HG02678 (cell line): ENCODE measurements around the gene MDN1.

ENCODE experiments used
- ATAC-seq: cut with Tn5 transposase; IDR thresholded peaks from one replicate; pipeline ENCODE4 v1.9.1; 2021; ENCODE audit warnings: mild to moderate bottlenecking, moderate library complexity; ENCODE audit not compliant: unreplicated experiment

Gene MDN1

DNA sequence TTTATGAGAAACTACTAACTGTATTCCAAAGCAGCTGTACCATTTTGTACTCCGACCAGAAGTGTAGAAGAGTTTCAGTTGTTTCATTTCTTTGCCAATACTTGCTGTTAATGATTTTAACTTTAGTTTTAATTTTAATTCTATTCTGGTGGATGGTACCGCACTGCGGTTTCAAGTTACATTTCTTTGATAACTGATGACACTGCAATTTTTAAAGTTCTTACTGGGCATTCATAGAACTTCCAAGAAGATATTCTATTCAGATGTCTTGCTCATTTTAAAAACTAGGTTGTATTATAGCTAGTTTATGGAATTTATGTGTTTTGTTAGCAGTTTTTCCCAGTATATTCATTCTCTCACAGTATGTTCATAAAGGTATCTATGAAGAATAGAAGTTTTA lies 117.2 kb downstream of the MDN1 start:
- ATAC-seq: no peak

DNA sequence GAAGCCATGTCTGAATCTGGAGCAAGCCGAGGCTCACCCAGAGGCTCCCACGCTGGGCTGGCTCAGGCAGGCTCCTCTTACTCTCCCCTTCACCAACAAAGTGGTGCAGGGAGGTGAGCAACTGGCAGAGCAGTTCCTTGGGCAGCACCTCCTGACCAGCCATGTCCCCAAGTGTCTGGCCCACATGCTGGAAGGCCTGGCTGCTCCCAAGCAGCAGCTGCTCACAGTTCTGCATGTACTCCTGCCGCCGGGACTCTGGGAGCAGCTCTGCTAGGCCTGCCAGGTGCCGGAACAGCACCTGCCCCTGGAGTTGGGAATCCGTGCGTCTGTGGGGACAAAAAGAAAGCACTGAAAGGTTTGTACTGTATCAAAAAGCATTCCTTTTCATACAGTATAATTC lies 123.9 kb downstream of the MDN1 start:
- no peak for ATAC-seq

- no peak for ATAC-seq
These were observed 125.2 kb downstream of the MDN1 start for GRCh38 chr6:89694428-89694827.

DNA sequence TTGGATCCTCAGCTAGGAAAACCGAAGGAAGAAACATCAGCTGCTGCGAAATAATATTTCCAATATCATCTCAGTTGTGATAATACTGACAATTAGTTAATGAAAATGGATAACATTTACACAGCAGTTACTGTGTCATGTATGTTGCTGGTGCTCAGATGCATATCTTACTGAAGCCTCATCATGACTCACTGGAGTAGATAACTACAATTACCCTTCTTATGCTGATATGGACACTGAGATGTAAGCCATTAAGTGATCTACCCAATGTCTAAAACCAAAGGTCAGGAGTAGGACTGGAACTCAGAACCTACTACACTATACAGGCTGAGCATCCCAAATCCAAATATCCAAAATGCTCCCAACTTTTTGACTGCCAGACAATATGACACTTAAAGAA lies 126.4 kb downstream of the MDN1 start:
- no peak for ATAC-seq

DNA sequence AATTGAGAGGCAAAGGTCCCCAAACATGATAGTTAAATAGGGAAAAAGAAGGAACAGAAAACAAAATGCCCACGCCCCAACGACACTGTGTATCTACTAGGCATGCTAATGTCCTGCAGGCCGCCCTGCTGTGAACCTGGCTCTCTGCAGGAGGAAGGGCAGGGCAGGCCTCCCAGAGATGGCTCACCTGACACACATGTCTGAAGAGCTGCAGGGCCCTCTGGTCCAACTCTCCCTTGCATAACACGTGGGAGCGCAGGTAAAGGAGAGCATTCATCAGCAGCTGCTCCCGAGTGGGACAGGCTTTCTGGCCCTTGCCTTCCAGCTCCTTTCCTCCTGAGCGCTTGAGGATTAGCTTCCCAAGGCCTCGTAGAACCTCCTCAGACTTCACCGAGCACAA lies 127.3 kb downstream of the MDN1 start:
- ATAC-seq: no peak

DNA sequence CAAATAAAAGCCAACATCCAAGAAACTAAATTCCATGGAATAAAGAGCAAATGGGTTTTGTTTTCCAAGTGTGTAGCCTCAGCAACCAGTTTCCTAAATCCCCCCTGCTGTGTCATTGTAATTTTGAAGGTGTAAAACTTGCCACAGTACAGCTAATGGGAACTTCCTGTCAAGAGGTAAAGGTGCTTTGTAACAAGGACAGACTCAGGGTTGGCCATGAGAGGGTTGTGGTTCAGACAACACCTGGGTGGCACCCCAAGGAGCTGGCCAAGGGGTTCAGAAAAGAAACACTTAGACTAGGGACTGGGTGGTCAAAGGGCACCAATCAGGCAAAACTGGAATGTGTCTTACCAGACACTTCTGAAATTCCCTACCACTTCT lies 128.7 kb downstream of the MDN1 start:
- no peak for ATAC-seq

DNA sequence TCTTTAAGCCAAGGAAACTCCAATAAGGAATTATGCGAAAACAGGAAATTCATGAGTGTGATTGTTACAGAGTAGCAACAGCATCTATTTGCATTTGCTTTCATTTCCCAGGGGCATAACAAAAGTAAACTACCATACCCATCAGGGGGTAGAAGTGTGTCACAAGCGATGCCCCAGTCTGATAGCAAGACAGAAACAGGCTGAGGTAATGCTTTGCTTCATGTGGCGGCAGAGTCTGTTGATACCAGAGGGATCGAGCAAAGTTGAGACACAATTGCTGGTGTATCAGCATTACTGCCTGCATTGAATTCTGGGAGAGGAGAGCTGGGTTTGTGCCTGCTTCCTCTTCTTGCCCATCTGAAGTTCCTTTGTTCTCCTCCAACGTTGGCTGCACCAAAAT lies 129.9 kb downstream of the MDN1 start:
- ATAC-seq: no peak

GRCh38 chr6:89688328-89688727 lies 131.3 kb downstream of the MDN1 start:
- ATAC-seq: no peak

DNA sequence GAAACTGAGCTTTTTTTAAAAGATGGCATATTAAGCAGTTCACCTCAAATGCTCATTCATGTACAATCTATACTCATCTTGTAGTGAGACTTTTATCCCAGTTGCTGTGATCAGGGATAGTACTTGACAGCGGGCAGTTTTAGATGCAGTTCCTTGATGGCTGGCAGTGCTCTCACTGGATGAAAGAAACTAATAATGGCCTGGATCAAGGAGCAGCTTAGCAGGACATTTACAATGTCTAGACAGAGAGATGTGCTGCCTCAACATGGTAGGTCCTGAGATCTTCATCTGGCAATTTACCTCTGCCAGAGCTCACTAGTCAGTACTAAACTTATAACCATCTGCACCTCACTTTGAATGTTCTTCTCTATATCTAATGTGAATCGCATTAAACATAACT lies 134.3 kb downstream of the MDN1 start:
- no peak for ATAC-seq

- no peak for ATAC-seq
These were observed 136.6 kb downstream of the MDN1 start for GRCh38 chr6:89682991-89683390.

GRCh38 chr6:89681983-89682564 lies 137.5 kb downstream of the MDN1 start:
- no peak for ATAC-seq

GRCh38 chr6:89680551-89680950 lies 139.0 kb downstream of the MDN1 start:
- ATAC-seq: no peak

GRCh38 chr6:89680150-89680549 lies 139.4 kb downstream of the MDN1 start:
- ATAC-seq: no peak

DNA sequence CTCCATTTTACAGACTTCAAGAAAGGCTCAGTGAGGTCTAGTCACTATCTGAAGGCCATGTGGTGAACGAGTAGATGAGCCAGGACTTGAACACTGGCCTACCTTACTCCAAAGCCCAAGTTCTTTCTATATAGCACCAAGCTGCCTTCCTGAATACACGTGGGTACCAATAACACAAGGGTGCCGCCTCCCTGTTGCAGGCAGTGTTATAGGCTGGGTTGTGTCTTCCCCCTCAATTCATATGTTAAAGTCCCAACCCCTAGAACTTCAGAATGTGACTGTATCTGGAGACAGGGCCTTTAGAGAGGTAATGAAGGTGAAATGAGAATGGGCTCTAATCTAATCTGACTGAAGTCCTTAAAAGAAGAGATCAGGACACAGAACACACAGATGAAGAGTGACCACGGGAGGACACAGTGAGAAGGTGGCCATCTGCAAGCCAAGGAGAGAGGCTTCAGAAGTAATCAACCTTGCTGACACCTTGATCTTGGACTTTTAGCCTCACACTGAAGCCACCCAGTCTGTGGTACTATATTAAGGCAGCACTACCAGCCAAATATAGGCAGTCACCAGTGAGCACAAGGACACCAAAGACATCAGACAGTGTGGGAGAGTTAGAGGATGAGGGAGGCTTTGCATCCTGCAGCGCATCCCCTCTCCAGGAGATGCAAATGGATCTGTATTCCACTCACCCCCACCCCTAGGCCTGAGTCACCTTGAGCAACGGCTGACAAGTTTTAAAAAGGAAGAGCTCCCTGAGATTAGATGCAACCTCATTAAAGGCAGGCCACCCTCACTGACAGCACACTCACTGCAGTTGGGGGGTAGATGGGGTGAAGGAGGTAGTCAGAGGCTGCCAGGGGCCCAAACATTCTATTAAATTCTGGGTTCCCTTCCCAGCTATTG lies 140.1 kb downstream of the MDN1 start:
- ATAC-seq: no peak

GRCh38 chr6:89678531-89678930 lies 141.1 kb downstream of the MDN1 start:
- ATAC-seq: no peak

DNA sequence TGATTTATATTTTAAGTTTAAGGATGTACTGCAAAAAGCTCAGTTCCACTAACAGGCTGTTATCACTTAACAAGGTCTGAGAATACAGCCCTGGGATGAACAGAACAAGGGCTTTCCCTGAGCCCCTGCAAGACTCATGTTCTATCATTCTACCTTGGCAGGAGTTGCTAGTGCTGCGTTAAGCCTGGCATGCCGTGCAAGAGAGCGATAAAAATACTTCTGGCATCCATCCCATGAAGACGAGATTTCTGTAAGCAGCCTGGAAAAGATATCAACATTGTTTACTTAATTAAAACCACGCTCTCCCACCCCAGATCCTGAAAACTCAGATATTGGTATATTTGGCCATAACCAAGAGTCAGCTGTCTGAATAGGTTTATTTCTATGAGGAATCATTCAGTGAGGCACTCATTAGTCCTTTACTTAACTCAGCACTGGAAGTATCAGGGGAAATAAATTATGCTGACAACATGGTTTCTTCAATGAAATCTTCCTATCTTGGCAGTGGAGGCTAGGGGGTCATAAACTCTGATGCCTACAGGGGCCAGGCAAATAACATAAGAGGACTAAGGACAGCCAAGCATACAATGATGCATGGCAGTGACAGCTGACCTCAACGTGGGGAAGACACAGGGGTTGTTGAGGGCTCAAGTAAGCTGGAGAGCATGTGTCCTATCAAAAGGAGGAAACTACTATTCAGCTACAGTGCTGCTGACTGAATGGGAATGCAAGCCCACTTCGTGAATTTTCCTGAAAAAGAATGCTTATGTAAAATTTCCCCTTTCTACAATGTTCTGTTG lies 143.4 kb downstream of the MDN1 start:
- ATAC-seq: no peak

DNA sequence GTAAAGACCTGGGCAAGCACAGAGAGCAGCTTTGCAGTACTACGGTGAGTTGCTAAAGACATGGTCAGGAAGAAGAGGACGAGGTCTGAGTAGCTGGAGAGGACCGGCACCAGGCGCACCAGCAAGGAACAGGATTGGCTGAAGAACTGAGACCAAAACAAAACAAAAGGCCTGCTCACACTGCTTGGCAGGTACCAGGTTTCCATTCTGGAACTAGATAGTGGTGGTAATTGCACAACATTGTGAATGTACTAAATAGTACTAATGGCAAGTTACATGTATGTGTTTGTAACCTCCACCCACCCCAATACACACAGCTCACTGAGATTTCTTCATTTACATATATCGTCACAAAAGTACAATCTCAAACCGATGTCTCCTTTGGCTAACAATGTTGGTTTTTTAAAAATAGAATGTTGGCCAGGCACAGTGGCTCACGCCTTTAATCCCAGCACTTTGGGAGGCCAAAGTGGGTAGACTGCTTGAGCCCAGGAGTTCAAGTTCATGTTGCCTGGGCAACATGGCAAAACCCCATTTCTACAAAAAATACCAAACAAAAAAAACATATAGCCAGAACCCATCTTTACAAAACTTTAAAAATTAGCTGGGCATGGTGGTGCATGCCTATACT lies 148.5 kb downstream of the MDN1 start:
- no peak for ATAC-seq

GRCh38 chr6:89669002-89669401 lies 150.6 kb downstream of the MDN1 start:
- ATAC-seq: no peak

GRCh38 chr6:89667872-89668556 lies 151.6 kb downstream of the MDN1 start:
- ATAC-seq: no peak

DNA sequence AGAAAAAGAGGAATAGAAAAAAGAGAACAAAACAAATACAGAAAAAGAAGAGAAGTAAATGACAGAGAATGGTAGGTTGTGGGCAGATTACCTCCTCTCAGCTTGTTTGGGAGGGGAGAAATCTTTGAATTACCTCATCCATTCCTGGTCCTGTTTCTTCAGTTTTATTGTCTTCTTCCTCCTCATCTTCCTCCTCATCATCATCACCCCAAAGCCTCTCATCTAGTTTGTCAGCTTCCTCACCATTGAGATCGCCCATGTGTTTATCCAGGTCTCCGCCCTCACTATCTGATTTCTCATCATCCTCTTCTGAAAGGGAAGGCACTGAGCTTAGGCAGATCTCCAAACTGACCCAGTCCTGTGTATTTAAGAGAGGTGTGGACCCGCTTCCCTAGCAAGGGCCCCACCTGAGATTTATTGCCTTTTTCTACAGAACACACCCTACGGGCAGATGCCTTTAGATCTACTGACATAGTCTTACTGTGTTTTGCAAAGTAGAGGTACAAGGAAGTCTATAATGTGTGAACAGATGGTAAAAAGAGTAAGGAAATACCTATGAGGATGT lies 156.9 kb downstream of the MDN1 start:
- no peak for ATAC-seq
